Breast epithelium (tissue), 3 donors: Measurements from ENCODE around the gene DTNB.

Experiments used
- POLR2A ChIP-seq: fragments of 450-650 bp; IDR thresholded peaks from one replicate; pipeline ENCODE4 v1.6.1; 2016; ENCODE audit warnings: antibody characterized with exemption, mild to moderate bottlenecking, moderate library complexity
- TF ChIP-seq, protein P1 (sequence below), 3 donors: fragments of 450-650 bp; IDR thresholded peaks; one replicate each; pipeline ENCODE4 v1.5.1; 2016 to 2017; ENCODE audit warnings: antibody characterized with exemption in 3 of 3, mild to moderate bottlenecking in 3 of 3, moderate library complexity in 3 of 3

DNA sequence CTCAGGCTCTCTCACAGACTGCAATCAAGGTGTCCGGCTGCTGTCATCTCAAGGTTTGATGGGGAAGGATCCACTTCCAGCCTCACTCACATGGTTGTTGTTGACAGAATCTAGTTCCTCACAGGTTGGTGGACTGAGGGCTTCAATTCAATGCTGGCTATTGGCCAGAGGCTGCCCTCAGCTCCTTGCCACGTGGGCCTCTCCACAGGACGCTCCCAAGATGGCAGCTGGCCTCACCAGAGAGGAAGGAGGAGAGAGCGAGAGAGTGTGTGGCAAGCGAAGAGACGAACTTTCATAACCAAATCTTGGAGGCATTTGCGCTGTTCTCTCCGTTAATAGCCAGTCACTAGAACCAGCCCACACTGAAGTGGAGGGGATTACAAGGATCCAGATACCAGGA lies 318.1 kb downstream of the DTNB start:
- TF ChIP-seq, protein P1, sequence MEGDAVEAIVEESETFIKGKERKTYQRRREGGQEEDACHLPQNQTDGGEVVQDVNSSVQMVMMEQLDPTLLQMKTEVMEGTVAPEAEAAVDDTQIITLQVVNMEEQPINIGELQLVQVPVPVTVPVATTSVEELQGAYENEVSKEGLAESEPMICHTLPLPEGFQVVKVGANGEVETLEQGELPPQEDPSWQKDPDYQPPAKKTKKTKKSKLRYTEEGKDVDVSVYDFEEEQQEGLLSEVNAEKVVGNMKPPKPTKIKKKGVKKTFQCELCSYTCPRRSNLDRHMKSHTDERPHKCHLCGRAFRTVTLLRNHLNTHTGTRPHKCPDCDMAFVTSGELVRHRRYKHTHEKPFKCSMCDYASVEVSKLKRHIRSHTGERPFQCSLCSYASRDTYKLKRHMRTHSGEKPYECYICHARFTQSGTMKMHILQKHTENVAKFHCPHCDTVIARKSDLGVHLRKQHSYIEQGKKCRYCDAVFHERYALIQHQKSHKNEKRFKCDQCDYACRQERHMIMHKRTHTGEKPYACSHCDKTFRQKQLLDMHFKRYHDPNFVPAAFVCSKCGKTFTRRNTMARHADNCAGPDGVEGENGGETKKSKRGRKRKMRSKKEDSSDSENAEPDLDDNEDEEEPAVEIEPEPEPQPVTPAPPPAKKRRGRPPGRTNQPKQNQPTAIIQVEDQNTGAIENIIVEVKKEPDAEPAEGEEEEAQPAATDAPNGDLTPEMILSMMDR (IDR thresholded peaks at IDR 0.05), result no peak
- no peak for TF ChIP-seq POLR2A
